Neutrophil (primary cell): ENCODE results near the gene SPECC1L.

Experiments
- H3K27ac ChIP-seq: fragments of 200-600 bp; sonication (generic); 2 replicates; pipeline ENCODE4 v1.5.1; 2016; ENCODE audit warnings: mild to moderate bottlenecking, moderate library complexity
- H3K27me3 ChIP-seq: fragments of 200-600 bp; sonication (generic); 2 replicates; pipeline ENCODE4 v1.6.0; 2016; ENCODE audit warnings: mild to moderate bottlenecking
- H3K36me3 ChIP-seq: fragments of 200-600 bp; sonication (generic); 2 replicates; pipeline ENCODE4 v1.5.1; 2017
- H3K4me1 ChIP-seq, 2 experiments: fragments of 200-600 bp in 1 of 2; sonication (generic) in 1 of 2; 1 replicate in 1 of 2; 2 replicates in 1 of 2; pipeline versions ENCODE4 v1.5.1 to v1.6.1; 2013 to 2016; ENCODE audit warnings: low read depth in 1 of 2, low read length in 1 of 2, mild to moderate bottlenecking in 1 of 2, moderate library complexity in 1 of 2; ENCODE audit not compliant: control insufficient read depth in 1 of 2, insufficient read depth in 1 of 2
- H3K4me3 ChIP-seq, 2 experiments: fragments of 200-600 bp in 1 of 2; sonication (generic) in 1 of 2; 1 replicate in 1 of 2; 2 replicates in 1 of 2; pipeline ENCODE4 v1.5.1; 2013 to 2016; ENCODE audit warnings: low read depth in 1 of 2, low read length in 1 of 2, mild to moderate bottlenecking in 1 of 2, moderate library complexity in 1 of 2
- H3K9me3 ChIP-seq: fragments of 200-600 bp; sonication (generic); 2 replicates; pipeline ENCODE4 v1.5.1; 2016
- CTCF ChIP-seq: fragments of 200-600 bp; sonication (generic); IDR thresholded peaks from 2 replicates; pipeline ENCODE4 v1.5.1; 2016; ENCODE audit warnings: antibody characterized with exemption

Gene SPECC1L

GRCh38 chr22:24230911-24231656 lies 39.5 kb upstream of the SPECC1L start:
- Histone ChIP-seq H3K27me3 (no peaks in the 10 kb centered on the region), H3K36me3 (no peaks in the 10 kb centered on the region), H3K27ac (no peak overlapping the region), H3K9me3 (no peaks in the 10 kb centered on the region), H3K4me3 (no peak overlapping the region), H3K4me1 (peaks cover 4 to 9% of the 10 kb centered on the region in 2 experiments)
- peak; percentile 82 for TF ChIP-seq CTCF

DNA sequence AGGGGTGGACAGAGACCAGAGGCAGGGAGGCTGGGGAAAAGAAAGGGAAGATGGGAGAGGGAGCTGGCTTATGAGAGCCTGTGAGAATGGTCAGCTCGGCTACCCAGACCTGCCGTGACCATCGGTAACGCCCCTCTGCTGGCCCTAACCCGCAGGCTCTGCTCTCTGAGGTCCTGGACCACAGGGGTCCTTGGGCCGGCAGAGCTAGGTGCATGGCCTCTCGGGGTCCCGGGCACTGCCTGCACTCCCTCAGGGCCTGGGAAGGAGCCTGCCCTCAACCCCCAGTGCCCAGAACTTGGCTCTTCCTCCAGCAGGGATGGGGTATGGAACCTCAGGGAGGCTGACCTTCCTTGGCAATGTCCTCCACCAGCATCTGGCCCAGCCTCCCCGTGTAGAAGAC lies 38.9 kb upstream of the SPECC1L start:
- TF ChIP-seq CTCF: no peak
- Histone ChIP-seq H3K36me3 (no peaks in the 10 kb centered on the region), H3K4me1 (peaks cover 4 to 9% of the 10 kb centered on the region in 2 experiments), H3K9me3 (no peaks in the 10 kb centered on the region), H3K27me3 (no peaks in the 10 kb centered on the region), H3K27ac (no peak overlapping the region), H3K4me3 (no peak overlapping the region)

- Histone ChIP-seq H3K4me1 (peaks cover 4 to 9% of the 10 kb centered on the region in 2 experiments), H3K36me3 (no peaks in the 10 kb centered on the region), H3K27me3 (no peaks in the 10 kb centered on the region), H3K9me3 (no peaks in the 10 kb centered on the region), H3K27ac (no peak overlapping the region), H3K4me3 (no peak overlapping the region)
- no peak for TF ChIP-seq CTCF
Observed at GRCh38 chr22:24232124-24232523, 38.5 kb upstream of the SPECC1L start.

- Histone ChIP-seq H3K27ac (no peak overlapping the region), H3K4me1 (peaks cover 4 to 9% of the 10 kb centered on the region in 2 experiments)
- no peak for TF ChIP-seq CTCF
Observed at GRCh38 chr22:24232725-24233124, 37.9 kb upstream of the SPECC1L start.

DNA sequence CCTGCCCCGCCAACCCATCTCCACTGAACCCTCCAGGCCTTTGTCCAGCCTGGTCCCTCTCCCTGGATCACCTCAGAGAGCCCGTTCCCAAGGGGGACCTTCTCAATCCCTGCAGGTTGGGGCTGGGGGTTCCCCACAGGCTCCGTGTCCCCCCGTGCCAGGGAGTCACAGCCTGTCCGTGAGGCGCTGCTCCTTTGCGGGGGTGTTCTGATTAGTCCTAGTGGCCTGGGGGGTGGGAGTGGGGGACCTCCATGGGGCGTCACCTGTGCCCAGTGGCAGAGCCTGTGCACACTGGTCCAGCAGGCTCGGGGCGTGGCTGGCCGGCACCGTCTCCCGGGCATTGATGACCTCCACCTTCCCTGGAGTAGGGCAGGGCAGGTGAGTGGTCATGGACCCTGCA lies 37.4 kb upstream of the SPECC1L start:
- no peak for TF ChIP-seq CTCF
- H3K27ac ChIP-seq: no peak overlapping the region
- H3K4me3 ChIP-seq: no peak overlapping the region
- no peaks in the 10 kb centered on the region for H3K9me3 ChIP-seq
- H3K4me1 ChIP-seq: peaks cover 4 to 9% of the 10 kb centered on the region in 2 experiments
- no peaks in the 10 kb centered on the region for H3K27me3 ChIP-seq
- H3K36me3 ChIP-seq: no peaks in the 10 kb centered on the region

More at GRCh38 chr22:24232725-24233124, 37.9 kb upstream of the SPECC1L start:
- no peaks in the 10 kb centered on the region for H3K36me3 ChIP-seq
- H3K9me3 ChIP-seq: no peaks in the 10 kb centered on the region
- no peak overlapping the region for H3K4me3 ChIP-seq
- no peaks in the 10 kb centered on the region for H3K27me3 ChIP-seq
